H1 (cell line): Measurements from ENCODE around the gene SCO2. TPM values are rescaled to one million over a fixed set of nuclear protein-coding genes. Genes with fewer than 3 reads are reported as not detected.

Experiments used
- CREB1 ChIP-seq: IDR thresholded peaks from 2 replicates; pipeline ENCODE4 v1.6.1; 2012; ENCODE audit warnings: inconsistent platforms
- KDM1A ChIP-seq: fragments of 200-600, 300-600 bp; sonication (generic); IDR thresholded peaks from 2 replicates; pipeline ENCODE4 v1.7.1; 2016; ENCODE audit warnings: mild to moderate bottlenecking, low read length, borderline replicate concordance
- polyA plus RNA-seq, 7 experiments: library from polyadenylated mRNA; depleted of rRNA in 3 of 7; stranded (reverse) in 5 of 7; unstranded in 2 of 7; fragments of >200 nt in 5 of 7; fragments of 200-250 nt in 2 of 7; gene quantifications; 1 replicate in 5 of 7; 2 replicates in 1 of 7; 4 replicates in 1 of 7; pipeline versions ENCODE4 v1.2.1 to v1.2.3, GENCODE V29; 2011 to 2013; ENCODE audit warnings: missing spikeins in 2 of 7, mixed read lengths in 2 of 7
- total RNA-seq: library from RNA; stranded (reverse); fragmentation: NEBNext Ultra II Directional; extraction: Animal tissue kit (Norgen Biotek cat#: 25700); gene quantifications from 2 replicates; pipeline ENCODE4 v1.2.1, GENCODE V29; 2021

Gene SCO2
- total and polyA plus RNA-seq, 2 of the 8 experiments (the other 6 are each of a cell fraction or from before 2014, with no cell fraction given) = 2.0 TPM; not detected in 1

DNA sequence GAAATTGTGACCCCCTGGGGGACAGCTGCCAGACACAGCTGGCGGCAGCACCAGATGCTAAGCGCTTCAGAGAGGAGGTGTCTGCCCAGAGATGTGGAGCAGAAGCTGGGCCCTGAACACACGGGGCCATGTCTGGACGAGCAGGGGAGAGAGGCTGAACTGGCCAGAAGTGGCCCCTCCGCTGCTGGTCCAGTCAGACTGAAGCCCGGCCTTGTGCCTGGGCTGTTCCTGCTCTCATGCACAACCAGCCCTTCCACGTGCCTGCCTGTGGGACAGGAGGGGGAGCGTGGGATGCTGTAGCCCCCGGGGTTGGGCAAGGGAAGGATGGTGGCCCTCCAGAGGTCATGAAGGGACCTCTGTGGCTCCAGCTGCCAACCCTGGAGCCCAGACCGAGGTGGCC, 42.3 kb downstream of the SCO2 start (continued):
- TF ChIP-seq KDM1A (no peak), CREB1 (no peak)
